ENCODE results near the gene DHRS1.
A peak's percentile ranks its signal among the peaks of the same experiment; 100 is the strongest.

Gene DHRS1

DNA sequence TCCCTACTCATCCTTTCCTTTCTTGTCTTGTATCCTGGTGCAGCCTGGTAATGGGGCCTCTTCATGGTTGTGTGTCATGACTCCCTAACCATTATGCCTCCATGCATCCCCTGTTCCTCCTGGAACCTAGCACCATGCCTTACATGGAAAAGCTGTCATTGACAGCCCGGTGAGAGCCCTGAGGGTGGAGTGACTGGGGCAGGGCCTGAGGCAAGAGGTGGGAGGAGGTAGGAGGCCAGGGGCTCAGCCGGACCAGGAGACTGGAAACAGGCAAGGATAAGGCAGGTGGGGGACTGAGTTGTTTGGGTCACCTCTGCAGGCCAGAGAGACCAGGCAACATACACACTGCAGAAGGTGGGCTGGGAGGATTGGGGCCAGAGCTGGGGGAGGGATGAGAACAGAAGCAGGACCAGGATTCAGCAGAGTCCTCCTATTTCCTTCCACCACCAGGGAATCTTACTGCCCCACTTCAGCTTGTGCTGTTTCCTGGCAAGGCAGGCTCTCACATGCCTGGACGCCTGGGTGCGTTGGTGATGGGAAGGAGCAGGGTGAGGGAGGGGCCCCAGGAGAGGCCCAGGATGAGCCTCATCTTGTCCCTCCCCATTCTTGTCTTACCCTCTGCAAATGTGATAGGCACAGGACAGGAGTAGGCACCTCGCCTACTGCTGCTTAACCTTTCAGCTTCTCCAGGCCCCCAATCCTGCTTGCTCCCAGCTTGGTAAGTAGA, 10.1 kb upstream of the DHRS1 start, which contains the start of gene LTB4R2:
Gene LTB4R2 (plus strand): TSS at position 603 of the 727 bp plus-strand sequence. CDS start 525 bp downstream, outside the sequence.
- H3K27me3 ChIP-seq (replicated peaks; ENCODE audit: control insufficient read depth, insufficient read depth, low read length, poor library complexity, severe bottlenecking): no peaks in the 10 kb centered on the region
- H3K9me3 ChIP-seq (ENCODE audit: control insufficient read depth, low read length): no peaks in the 10 kb centered on the region
- peaks cover 30% of the 10 kb centered on the region for H3K36me3 ChIP-seq (ENCODE audit: control insufficient read depth, insufficient read depth, low read length)
- H3K4me3 ChIP-seq (ENCODE audit: insufficient read depth, low read depth, low read length, poor library complexity, severe bottlenecking): peak within 1 kb of the TSS; percentile 47
- H3K4me1 ChIP-seq (ENCODE audit: control insufficient read depth, insufficient read depth, low read length, poor library complexity, severe bottlenecking): peaks cover 53% of the 10 kb centered on the region
- H3K27ac ChIP-seq (ENCODE audit: insufficient read depth, low read length, poor library complexity, severe bottlenecking): peak within 1 kb of the TSS; percentile 75
- DNase-seq: no peak

DNA sequence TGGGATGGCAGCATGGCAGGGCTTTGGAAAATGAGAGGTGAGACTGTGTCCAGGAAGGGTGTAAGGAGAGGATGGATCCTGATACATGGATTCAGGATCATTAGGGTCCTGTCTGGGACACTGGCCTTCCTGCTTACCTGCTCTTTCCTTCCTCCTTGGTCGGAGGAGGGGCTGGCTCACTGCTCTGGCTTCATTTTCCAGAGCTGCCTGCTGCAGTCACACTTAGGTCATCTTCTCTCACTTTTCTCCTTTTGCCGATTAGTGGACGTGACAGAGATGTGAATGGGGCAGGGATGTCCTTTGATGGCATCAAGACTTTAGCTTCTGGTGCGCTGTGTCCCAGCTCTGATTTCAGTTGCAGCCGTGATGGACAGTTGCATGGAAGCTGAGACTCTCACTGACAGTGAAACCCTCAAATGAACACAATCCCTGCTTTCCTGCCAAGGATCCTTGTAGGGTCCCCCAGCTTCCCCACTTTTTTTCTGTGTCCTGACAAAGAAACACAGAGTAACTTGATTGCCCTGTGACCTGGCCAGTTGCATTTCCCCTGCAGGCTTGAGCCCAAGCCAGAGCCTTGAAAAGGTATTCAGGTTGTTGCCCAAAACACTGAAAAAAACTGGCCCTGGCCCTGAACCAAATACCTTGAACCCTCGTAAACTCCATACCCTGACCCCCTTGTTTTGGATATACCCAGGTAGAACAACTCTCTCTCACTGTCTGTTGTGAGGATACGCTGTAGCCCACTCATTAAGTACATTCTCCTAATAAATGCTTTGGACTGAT, 9.0 kb upstream of the DHRS1 start:
- H3K27ac ChIP-seq (ENCODE audit: insufficient read depth, low read length, poor library complexity, severe bottlenecking): peak overlapping the region; percentile 75
- H3K4me1 ChIP-seq (ENCODE audit: control insufficient read depth, insufficient read depth, low read length, poor library complexity, severe bottlenecking): peaks cover 41% of the 10 kb centered on the region
- peaks cover 41% of the 10 kb centered on the region for H3K36me3 ChIP-seq (ENCODE audit: control insufficient read depth, insufficient read depth, low read length)
- H3K9me3 ChIP-seq (ENCODE audit: control insufficient read depth, low read length): no peaks in the 10 kb centered on the region
- H3K4me3 ChIP-seq (ENCODE audit: insufficient read depth, low read depth, low read length, poor library complexity, severe bottlenecking): no peak overlapping the region
- DNase-seq: no peak
- H3K27me3 ChIP-seq (replicated peaks; ENCODE audit: control insufficient read depth, insufficient read depth, low read length, poor library complexity, severe bottlenecking): no peaks in the 10 kb centered on the region

DNA sequence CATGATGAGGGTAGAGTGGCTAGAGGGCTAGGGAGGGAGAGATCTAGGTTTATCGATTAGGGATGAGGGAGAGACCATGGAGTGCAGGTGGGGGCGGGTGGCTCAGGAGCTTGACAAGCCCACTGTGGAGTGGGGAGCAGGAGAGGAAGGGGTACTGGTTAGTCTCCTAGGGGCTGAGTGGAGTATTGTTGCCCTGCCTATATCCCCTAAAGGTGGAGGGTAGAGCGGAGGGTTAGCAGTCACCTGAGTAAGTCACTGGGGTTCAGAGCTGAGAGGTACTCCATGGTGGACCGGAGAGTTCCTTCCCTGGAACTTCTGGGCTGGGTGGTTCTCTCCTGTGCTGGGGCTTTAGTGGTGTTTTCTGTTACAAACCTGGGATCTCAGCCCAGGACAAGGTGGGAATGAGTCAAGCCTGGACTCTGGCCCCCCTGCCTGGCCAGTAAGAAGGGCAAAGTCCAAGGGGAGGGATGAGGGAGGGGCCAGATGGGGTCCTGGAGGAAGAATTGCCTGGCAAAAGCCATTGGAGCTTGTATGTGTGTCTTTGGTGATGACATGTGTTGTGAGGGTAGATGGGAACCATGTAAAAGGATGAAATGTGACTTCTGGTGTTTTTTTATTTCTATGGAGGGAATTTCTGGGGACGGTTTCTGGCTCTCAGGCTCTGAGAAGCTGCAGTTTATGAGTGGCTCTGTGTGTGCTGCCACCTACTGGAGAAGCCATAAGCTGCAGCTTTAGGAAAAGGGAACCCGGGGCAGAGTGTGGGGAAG, 8.2 kb upstream of the DHRS1 start, which contains the start of gene CIDEB:
Gene CIDEB (minus strand): TSS at position 403 of the 767 bp plus-strand sequence. CDS start 119 bp downstream, at position 284.
- peak in 2 of 3 donors; percentile 31 to 52 for DNase-seq
- Histone ChIP-seq H3K4me1 (ENCODE audit: control insufficient read depth, insufficient read depth, low read length, poor library complexity, severe bottlenecking) (peaks cover 35% of the 10 kb centered on the region), H3K36me3 (ENCODE audit: control insufficient read depth, insufficient read depth, low read length) (peaks cover 49% of the 10 kb centered on the region), H3K4me3 (ENCODE audit: insufficient read depth, low read depth, low read length, poor library complexity, severe bottlenecking) (no peak within 1 kb of the TSS), H3K27me3 (replicated peaks; ENCODE audit: control insufficient read depth, insufficient read depth, low read length, poor library complexity, severe bottlenecking) (no peaks in the 10 kb centered on the region), H3K9me3 (ENCODE audit: control insufficient read depth, low read length) (no peaks in the 10 kb centered on the region), H3K27ac (ENCODE audit: insufficient read depth, low read length, poor library complexity, severe bottlenecking) (peak within 1 kb of the TSS; percentile 25)

DNA sequence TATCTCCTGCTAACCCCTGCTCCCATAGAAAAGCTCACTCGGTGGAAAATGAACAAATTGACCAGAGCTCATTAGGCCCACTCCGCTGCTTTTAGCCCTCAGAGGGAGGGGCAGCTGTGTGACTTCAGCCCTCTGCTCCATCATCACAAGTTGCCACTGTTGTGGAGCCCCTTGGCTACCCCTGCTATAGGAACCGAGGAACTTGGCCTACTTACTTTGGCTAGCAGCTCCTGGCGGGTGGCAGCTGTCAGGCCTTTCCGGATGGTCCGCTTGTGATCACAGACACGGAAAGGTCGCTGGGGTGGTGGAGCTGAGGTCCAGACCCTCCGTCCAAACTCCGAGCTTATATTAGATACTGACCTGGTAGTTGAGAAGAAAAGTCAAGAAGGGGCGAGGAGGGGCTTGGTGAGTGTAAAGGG, 7.6 kb upstream of the DHRS1 start:
- H3K27me3 ChIP-seq (replicated peaks; ENCODE audit: control insufficient read depth, insufficient read depth, low read length, poor library complexity, severe bottlenecking): no peaks in the 10 kb centered on the region
- H3K36me3 ChIP-seq (ENCODE audit: control insufficient read depth, insufficient read depth, low read length): peaks cover 55% of the 10 kb centered on the region
- H3K27ac ChIP-seq (ENCODE audit: insufficient read depth, low read length, poor library complexity, severe bottlenecking): no peak overlapping the region
- DNase-seq: no peak
- H3K4me3 ChIP-seq (ENCODE audit: insufficient read depth, low read depth, low read length, poor library complexity, severe bottlenecking): no peak overlapping the region
- peaks cover 29% of the 10 kb centered on the region for H3K4me1 ChIP-seq (ENCODE audit: control insufficient read depth, insufficient read depth, low read length, poor library complexity, severe bottlenecking)
- H3K9me3 ChIP-seq (ENCODE audit: control insufficient read depth, low read length): no peaks in the 10 kb centered on the region

DNA sequence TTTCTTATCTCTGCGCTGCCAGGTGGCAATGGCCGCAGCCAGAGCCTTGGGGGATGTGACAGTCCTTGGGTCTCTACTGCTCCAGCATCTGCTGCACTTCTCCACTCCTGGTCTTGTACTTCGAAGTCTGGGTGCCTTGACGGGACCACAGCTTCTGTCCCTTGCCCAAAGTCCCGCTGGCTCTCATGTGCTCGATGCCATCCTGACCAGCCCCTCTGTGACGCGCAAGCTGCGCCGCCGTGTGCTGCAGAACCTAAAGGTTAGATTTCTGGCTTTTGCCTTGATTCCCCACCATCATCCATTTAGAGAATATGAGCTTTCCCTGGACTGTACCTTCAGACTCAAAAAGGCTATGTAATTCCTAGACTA, 4.4 kb upstream of the DHRS1 start:
- Histone ChIP-seq H3K9me3 (ENCODE audit: control insufficient read depth, low read length) (no peaks in the 10 kb centered on the region), H3K4me3 (ENCODE audit: insufficient read depth, low read depth, low read length, poor library complexity, severe bottlenecking) (no peak overlapping the region), H3K4me1 (ENCODE audit: control insufficient read depth, insufficient read depth, low read length, poor library complexity, severe bottlenecking) (peaks cover 16% of the 10 kb centered on the region), H3K27me3 (replicated peaks; ENCODE audit: control insufficient read depth, insufficient read depth, low read length, poor library complexity, severe bottlenecking) (no peaks in the 10 kb centered on the region), H3K27ac (ENCODE audit: insufficient read depth, low read length, poor library complexity, severe bottlenecking) (no peak overlapping the region), H3K36me3 (ENCODE audit: control insufficient read depth, insufficient read depth, low read length) (peaks cover 60% of the 10 kb centered on the region)
- DNase-seq: no peak

DNA sequence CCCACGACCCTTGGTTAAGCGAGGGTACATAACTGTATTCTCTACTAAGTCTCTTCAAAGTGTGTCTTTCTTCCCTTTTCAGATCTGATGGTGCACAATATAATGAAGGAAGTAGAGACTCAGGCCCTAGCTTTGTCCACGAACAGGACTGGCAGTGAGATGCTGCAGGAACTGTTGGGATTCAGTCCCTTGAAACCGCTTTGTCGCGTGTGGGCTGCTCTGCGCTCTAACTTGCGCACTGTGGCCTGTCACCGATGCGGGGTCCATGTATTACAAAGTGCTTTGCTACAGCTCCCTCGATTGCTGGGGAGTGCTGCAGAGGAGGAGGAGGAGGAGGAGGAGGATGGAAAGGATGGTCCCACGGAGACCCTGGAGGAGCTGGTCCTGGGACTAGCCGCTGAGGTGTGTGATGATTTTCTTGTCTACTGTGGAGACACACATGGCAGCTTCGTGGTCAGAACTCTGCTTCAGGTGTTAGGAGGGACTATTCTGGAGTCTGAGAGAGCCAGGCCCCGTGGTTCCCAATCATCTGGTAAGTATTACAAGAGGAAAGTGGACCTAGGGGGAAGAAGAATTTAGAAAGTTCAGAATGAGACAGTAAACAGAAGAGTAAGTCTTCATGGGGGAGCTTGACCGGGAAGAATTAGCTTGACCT, 873 bp upstream of the DHRS1 start:
- no peak for DNase-seq
- Histone ChIP-seq H3K4me3 (ENCODE audit: insufficient read depth, low read depth, low read length, poor library complexity, severe bottlenecking) (peak overlapping the region; percentile 69), H3K9me3 (ENCODE audit: control insufficient read depth, low read length) (no peaks in the 10 kb centered on the region), H3K36me3 (ENCODE audit: control insufficient read depth, insufficient read depth, low read length) (peaks cover 49% of the 10 kb centered on the region), H3K27me3 (replicated peaks; ENCODE audit: control insufficient read depth, insufficient read depth, low read length, poor library complexity, severe bottlenecking) (no peaks in the 10 kb centered on the region), H3K4me1 (ENCODE audit: control insufficient read depth, insufficient read depth, low read length, poor library complexity, severe bottlenecking) (peaks cover 24% of the 10 kb centered on the region), H3K27ac (ENCODE audit: insufficient read depth, low read length, poor library complexity, severe bottlenecking) (peak overlapping the region; percentile 86)

DNA sequence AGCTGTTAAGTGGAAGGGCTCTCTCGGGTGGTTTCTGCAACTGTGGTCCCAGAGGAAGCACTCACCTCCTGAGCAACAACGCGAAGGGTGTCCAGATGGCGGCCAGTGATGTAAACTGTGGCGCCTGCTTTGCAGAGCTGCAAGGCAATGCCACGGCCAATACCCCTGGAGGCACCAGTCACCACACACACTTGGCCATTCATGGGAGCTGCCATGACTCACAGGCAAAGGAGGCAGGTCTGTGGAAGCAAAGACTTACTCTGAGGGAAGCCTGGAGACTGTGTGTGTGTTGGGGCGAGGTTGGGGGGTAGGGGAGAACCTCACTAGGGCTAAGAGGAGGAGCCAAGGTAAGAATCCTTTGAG, 707 bp downstream of the DHRS1 start:
- Histone ChIP-seq H3K4me3 (ENCODE audit: insufficient read depth, low read depth, low read length, poor library complexity, severe bottlenecking) (peak overlapping the region; percentile 69), H3K27me3 (replicated peaks; ENCODE audit: control insufficient read depth, insufficient read depth, low read length, poor library complexity, severe bottlenecking) (no peaks in the 10 kb centered on the region), H3K4me1 (ENCODE audit: control insufficient read depth, insufficient read depth, low read length, poor library complexity, severe bottlenecking) (peaks cover 24% of the 10 kb centered on the region), H3K9me3 (ENCODE audit: control insufficient read depth, low read length) (no peaks in the 10 kb centered on the region), H3K36me3 (ENCODE audit: control insufficient read depth, insufficient read depth, low read length) (peaks cover 40% of the 10 kb centered on the region), H3K27ac (ENCODE audit: insufficient read depth, low read length, poor library complexity, severe bottlenecking) (peak overlapping the region; percentile 86)
- DNase-seq: no peak

DNA sequence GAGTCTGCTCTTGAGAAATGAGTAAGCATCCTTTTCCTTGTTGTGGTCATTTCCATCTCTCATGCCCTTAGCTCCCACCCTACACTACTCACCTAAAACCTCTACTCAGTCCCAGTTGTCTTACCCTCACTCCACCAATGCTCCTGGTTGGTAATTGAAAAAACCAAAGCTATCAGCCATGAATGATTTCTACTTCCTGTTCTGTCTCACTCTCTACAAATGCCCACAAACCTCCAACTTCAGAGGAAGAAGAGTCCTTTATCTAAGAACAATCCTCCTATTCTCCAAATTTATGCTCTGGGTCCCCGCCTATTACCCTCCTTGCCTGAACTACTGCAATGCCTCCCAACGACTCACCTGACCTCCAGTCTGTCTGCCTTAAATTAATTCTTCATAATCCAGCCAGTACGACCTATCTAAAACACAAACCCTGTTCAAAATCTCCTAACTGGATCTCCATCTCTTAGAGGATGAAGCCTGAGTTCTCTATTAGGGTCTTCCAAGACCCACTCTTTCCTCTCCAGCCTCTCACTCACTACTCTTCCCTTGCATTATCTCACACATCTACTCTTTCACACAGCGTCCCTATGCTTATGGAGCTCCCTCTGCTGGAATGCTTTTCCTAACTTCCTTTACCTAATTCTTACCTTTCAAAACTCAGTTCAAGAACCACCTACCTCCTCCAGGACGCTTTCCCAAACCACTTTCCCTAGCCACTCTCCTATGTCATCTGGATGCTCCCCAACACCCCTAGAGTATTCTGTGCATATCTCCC, 2.2 kb downstream of the DHRS1 start:
- Histone ChIP-seq H3K27ac (ENCODE audit: insufficient read depth, low read length, poor library complexity, severe bottlenecking) (peak overlapping the region; percentile 29), H3K9me3 (ENCODE audit: control insufficient read depth, low read length) (no peaks in the 10 kb centered on the region)
- no peak for DNase-seq

More for the DNA sequence above, 2.2 kb downstream of the DHRS1 start:
- H3K27me3 ChIP-seq (replicated peaks; ENCODE audit: control insufficient read depth, insufficient read depth, low read length, poor library complexity, severe bottlenecking): no peaks in the 10 kb centered on the region
- peaks cover 29% of the 10 kb centered on the region for H3K36me3 ChIP-seq (ENCODE audit: control insufficient read depth, insufficient read depth, low read length)
- peaks cover 24% of the 10 kb centered on the region for H3K4me1 ChIP-seq (ENCODE audit: control insufficient read depth, insufficient read depth, low read length, poor library complexity, severe bottlenecking)
- no peak overlapping the region for H3K4me3 ChIP-seq (ENCODE audit: insufficient read depth, low read depth, low read length, poor library complexity, severe bottlenecking)
